Psoas muscle (tissue), 8 donors: ENCODE data around the gene GNB5. TPM values are rescaled to one million over a fixed set of nuclear protein-coding genes. Genes with fewer than 3 reads are reported as not detected.

Source experiments
- ATAC-seq, 4 donors: fragments of 200-7000 bp; cut with Tn5 transposase; one replicate each; pipeline ENCODE4 v1.9.1; 2020; ENCODE audit warnings: moderate library complexity in 3 of 4, mild to moderate bottlenecking in 2 of 4
- DNase-seq, 2 donors: peaks; one replicate each; pipeline ENCODE4 v3.0.0-alpha.2; 2020
- H3K27ac ChIP-seq: fragments of 200-600 bp; one replicate; pipeline ENCODE4 v1.8.0; 2022
- H3K27me3 ChIP-seq, 3 donors: fragments of 200-600 bp in 1 of 3; one replicate each; pipeline versions ENCODE4 v1.6.1 to v1.8.0; 2013 to 2022; ENCODE audit warnings: low read length in 2 of 3, mild to moderate bottlenecking in 2 of 3, moderate library complexity in 1 of 3; ENCODE audit not compliant: insufficient read depth in 3 of 3
- H3K36me3 ChIP-seq, 2 donors: fragments of 200-600 bp in 1 of 2; one replicate each; pipeline versions ENCODE4 v1.6.1 to v1.8.0; 2013 to 2022; ENCODE audit warnings: low read depth in 1 of 2, mild to moderate bottlenecking in 1 of 2, moderate library complexity in 1 of 2; ENCODE audit not compliant: insufficient read depth in 1 of 2
- H3K4me1 ChIP-seq: fragments of 200-600 bp; one replicate; pipeline ENCODE4 v1.8.0; 2022
- H3K4me3 ChIP-seq: fragments of 200-600 bp; one replicate; pipeline ENCODE4 v1.8.0; 2022; ENCODE audit warnings: mild to moderate bottlenecking
- H3K9me3 ChIP-seq: fragments of 200-600 bp; one replicate; pipeline ENCODE4 v1.8.0; 2022
- WGBS, 3 donors: extraction: QIAGEN DNeasy Blood & Tissue Kit; methylation state at CpG; one replicate each; pipeline versions ENCODE4 v1.1.6 to v1.1.7; 2013; 5-methylcytosine and 5-hydroxymethylcytosine counted together
- intact Hi-C, 2 donors: fragments of 100-400 bp; cut with DNase I; formaldehyde crosslinking; loops; one replicate each; pipeline versions ENCODE4 v1.11.0 to v1.14.2; 2022
- polyA plus RNA-seq, 3 donors: library from polyadenylated mRNA; stranded (reverse); fragments of 200-250 nt; gene quantifications; one replicate each; pipeline ENCODE4 v1.2.3, GENCODE V29; 2013
- total RNA-seq, 4 donors: library from RNA; stranded (reverse); fragmentation: NEBNext Ultra II Directional in 2 of 4; extraction: Animal tissue kit (Norgen Biotek cat#: 25700) in 2 of 4; gene quantifications; one replicate each; pipeline versions ENCODE4 v1.2.1 to v1.2.4, GENCODE V29; 2021 to 2023
- TF ChIP-seq, protein P1 (sequence below): fragments of 200-600 bp; IDR thresholded peaks from one replicate; pipeline ENCODE4 v1.8.0; 2022; ENCODE audit warnings: antibody characterized with exemption
- donor health status: healthy with polysubstance abuse.
- donor health status: DM: no; HTN: no; CAD: no; lungs with moderate emphysema.
- donor health status: Bipolar disorder and iron deficiency.
- donor health status: healthy.
- donor health status: DM: yes; HTN: yes; CAD: no.
- donor health status: DM: no; HTN: no; CAD: no.
- donor health status: DM: no; HTN: no; CAD: no.
- donor health status: DM: yes; HTN: yes; CAD: no.

GNB5 gene
- total and polyA plus RNA-seq, 7 donors = 0.86 to 2.5 (median 1.4) TPM

DNA sequence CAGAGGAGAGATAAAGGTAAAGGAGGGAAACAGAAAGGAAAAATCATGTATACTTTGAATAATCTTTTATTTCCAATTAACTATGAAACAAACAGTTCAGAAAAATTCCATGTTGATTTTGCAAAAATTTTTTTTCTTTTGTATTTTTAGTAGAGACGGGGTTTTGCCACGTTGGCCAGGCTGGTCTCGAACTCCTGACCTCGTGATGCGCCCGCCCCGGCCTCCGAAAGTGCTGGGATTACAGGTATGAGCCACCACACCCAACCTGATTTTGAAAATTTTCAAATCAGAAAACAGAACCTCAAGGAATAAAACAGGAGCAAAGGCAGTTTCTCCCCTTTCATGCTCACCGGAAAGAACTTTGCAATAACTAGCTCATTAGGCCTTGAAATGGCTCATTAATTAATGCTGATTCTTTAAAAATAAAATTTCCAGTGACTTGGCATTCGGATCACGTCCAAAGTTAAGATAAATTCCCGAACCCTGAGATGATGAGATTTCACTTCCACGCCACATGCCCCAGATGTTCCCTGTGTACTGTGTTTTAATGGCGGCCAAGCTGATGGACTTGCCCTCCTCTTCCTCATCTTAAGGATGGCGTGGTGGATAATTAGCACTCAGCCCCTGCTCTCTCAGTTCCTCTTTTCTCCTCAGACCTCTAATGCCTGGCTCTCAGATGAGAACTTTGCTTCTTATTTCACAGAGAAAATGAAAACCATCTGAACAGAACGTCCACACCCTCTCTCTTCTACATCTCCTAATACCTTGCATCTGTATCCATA lies 89.5 kb downstream of the GNB5 start:
- Histone ChIP-seq H3K36me3 (no peaks in the 10 kb centered on the region), H3K4me1 (peaks cover 5% of the 10 kb centered on the region), H3K27me3 (no peaks in the 10 kb centered on the region), H3K4me3 (no peak overlapping the region), H3K27ac (no peak overlapping the region), H3K9me3 (no peaks in the 10 kb centered on the region)
- intact Hi-C loops = no loop called here
- TF ChIP-seq, protein P1, sequence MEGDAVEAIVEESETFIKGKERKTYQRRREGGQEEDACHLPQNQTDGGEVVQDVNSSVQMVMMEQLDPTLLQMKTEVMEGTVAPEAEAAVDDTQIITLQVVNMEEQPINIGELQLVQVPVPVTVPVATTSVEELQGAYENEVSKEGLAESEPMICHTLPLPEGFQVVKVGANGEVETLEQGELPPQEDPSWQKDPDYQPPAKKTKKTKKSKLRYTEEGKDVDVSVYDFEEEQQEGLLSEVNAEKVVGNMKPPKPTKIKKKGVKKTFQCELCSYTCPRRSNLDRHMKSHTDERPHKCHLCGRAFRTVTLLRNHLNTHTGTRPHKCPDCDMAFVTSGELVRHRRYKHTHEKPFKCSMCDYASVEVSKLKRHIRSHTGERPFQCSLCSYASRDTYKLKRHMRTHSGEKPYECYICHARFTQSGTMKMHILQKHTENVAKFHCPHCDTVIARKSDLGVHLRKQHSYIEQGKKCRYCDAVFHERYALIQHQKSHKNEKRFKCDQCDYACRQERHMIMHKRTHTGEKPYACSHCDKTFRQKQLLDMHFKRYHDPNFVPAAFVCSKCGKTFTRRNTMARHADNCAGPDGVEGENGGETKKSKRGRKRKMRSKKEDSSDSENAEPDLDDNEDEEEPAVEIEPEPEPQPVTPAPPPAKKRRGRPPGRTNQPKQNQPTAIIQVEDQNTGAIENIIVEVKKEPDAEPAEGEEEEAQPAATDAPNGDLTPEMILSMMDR = no peak
- ATAC-seq (no peak), DNase-seq (no peak)
- WGBS, 3 donors = 95 to 96% (median 95%) methylated on average over 16 of the region's 16 CpGs

DNA sequence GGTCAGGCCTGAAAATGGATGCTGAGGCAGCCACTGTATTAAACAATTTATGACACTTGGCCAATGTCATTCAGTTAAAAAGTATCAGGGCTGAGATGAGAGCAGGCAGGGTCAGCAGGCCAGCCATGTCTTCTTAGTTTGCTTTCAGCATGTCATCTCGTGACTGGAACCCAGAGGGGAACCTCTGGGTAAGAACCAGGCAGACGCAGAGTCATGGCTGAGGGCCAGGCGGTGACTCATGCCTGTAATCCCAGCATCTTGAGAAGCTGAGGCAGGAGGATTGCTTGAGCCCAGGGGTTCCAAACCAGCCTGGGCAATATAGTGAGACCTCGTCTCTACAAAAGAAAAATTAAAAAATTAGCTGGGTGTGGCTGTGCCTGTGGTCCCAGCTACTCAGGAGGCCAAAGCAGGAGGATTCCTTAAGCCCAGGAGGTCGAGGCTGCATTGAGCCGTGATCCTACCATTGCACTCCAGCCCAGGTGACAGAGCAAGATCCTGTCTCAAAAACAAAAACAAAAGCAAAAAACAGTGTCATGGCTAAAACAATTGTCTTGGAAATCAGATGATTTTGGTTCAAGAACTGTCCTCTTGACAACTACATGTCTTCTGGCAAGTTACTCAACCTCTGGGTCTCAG lies 90.3 kb downstream of the GNB5 start:
- Histone ChIP-seq H3K36me3 (no peaks in the 10 kb centered on the region), H3K4me3 (no peak overlapping the region), H3K4me1 (peaks cover 5% of the 10 kb centered on the region), H3K27me3 (no peaks in the 10 kb centered on the region), H3K27ac (no peak overlapping the region), H3K9me3 (no peaks in the 10 kb centered on the region)
- intact Hi-C loops = no loop called here
- DNase-seq (peak; percentile 85 to 89), ATAC-seq (no peak)
- TF ChIP-seq, protein P1 = no peak
- 61 to 71% (median 63%) methylated on average over 6 of the region's 6 CpGs for WGBS, 3 donors

DNA sequence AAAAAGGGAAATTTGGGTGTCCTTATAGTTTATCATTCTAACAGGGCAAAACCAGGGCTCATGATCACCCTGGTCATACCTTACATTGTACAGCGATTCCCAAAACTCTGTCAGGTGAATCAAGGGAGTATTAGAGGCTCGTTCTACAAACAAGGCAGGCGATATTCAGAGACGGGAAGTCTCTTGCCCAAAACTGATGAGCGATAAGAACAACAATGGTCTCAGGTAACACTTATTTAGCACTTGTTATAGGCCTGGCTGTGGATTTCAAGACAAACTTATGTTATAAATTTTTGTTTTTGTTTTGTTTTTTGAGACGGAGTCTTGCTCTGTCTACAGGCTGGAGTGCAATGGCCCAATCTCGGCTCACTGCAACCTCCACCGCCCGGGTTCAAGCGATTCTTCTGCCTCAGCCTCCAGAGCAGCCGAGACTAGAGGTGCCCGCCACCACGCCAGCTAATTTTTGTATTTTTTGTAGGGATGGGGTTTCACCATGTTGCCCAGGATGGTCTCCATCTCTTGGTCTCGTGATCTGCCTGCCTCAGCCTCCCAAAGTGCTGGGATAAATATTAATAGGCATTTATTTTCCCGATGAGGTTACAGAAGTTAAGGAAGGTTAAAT lies 91.4 kb downstream of the GNB5 start:
- TF ChIP-seq, protein P1 = no peak
- Histone ChIP-seq H3K4me3 (no peak overlapping the region), H3K36me3 (no peaks in the 10 kb centered on the region), H3K4me1 (peaks cover 5% of the 10 kb centered on the region), H3K9me3 (no peaks in the 10 kb centered on the region), H3K27ac (no peak overlapping the region), H3K27me3 (no peaks in the 10 kb centered on the region)
- no peak for ATAC-seq
- 96 to 97% (median 96%) methylated on average over 15 of the region's 15 CpGs for WGBS, 3 donors
- no peak for DNase-seq
- intact Hi-C loops = no loop called here

DNA sequence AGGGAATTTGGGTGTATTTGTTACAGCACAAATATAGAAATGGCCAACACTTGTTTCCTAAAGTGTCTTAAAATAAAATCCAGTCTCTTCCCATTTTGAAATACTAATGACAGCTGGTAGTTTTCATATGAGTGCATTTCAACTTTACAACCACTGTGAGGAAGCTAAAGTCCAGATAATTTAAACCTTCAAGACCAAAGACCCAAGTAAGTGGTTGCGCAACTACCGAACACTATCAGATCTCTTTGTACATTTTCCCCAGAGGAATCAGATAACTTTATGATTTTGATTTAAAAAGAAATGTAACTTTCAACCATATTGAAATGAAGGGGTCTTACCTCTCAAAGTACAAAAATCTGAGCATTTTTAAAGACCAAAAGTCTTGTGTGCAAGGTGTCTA lies 92.9 kb downstream of the GNB5 start:
- TF ChIP-seq, protein P1 = no peak
- no peak overlapping the region for H3K27ac ChIP-seq
- intact Hi-C loops = no loop called here
- H3K36me3 ChIP-seq = no peaks in the 10 kb centered on the region
- ATAC-seq (no peak), DNase-seq (no peak)
- H3K9me3 ChIP-seq = no peaks in the 10 kb centered on the region
- 84 to 97% (median 86%) methylated on average over 2 of the region's 2 CpGs for WGBS, 3 donors
- H3K27me3 ChIP-seq = no peaks in the 10 kb centered on the region
- no peak overlapping the region for H3K4me3 ChIP-seq
- peaks cover 5% of the 10 kb centered on the region for H3K4me1 ChIP-seq
